Common myeloid progenitor, CD34-positive (primary cell): ENCODE results near the gene SP4.

Experiments
- CTCF ChIA-PET: fragments of 350-600 bp; sonication (Branson Sonifier 250); formaldehyde crosslinking; loops from one replicate; lab custom pipeline; 2021; ENCODE audit warnings: antibody characterized with exemption; lab: Charles Lee
- POLR2A ChIA-PET: fragments of 350-600 bp; sonication (Branson Sonifier 250); formaldehyde crosslinking; loops from one replicate; lab custom pipeline; 2021; ENCODE audit warnings: antibody characterized with exemption; lab: Charles Lee
- DNase-seq, 3 donors: peaks; one replicate each; pipeline versions ENCODE4 v3.0.0 to v3.0.0-alpha.2; 2013
- H3K27ac ChIP-seq, 2 experiments: 1 replicate in 1 of 2; 2 replicates in 1 of 2; pipeline ENCODE4 v1.7.0; 2013; ENCODE audit warnings: inconsistent platforms in 2 of 2, low read length in 2 of 2, mild to moderate bottlenecking in 2 of 2, low read depth in 1 of 2, moderate library complexity in 1 of 2; ENCODE audit not compliant: severe bottlenecking in 2 of 2, insufficient read depth in 1 of 2, poor library complexity in 1 of 2
- H3K27me3 ChIP-seq, 5 experiments: replicated peaks in 2 of 5; 1 replicate in 3 of 5; 2 replicates in 2 of 5; pipeline versions ENCODE4 v1.6.1 to v1.7.0; 2013; ENCODE audit warnings: low read length in 4 of 5, mild to moderate bottlenecking in 2 of 5, moderate library complexity in 2 of 5, inconsistent platforms in 1 of 5; ENCODE audit not compliant: insufficient read depth in 5 of 5, control insufficient read depth in 4 of 5
- H3K36me3 ChIP-seq, 4 experiments: 1 replicate in 2 of 4; 2 replicates in 2 of 4; pipeline versions ENCODE4 v1.6.1 to v1.7.0; 2013; ENCODE audit warnings: low read length in 3 of 4, control low read depth in 1 of 4, mild to moderate bottlenecking in 1 of 4; ENCODE audit not compliant: control insufficient read depth in 4 of 4, insufficient read depth in 4 of 4
- H3K4me1 ChIP-seq, 4 experiments: 1 replicate in 3 of 4; 2 replicates in 1 of 4; pipeline versions ENCODE4 v1.6.1 to v1.7.1; 2013; ENCODE audit warnings: low read length in 3 of 4, mild to moderate bottlenecking in 3 of 4, control low read depth in 1 of 4, inconsistent platforms in 1 of 4, moderate library complexity in 1 of 4; ENCODE audit not compliant: control insufficient read depth in 4 of 4, insufficient read depth in 4 of 4; ENCODE audit errors: control extremely low read depth in 1 of 4
- H3K4me3 ChIP-seq, 7 experiments: 1 replicate in 4 of 7; 2 replicates in 3 of 7; pipeline versions ENCODE4 v1.5.1 to v1.7.0; 2013; ENCODE audit warnings: mild to moderate bottlenecking in 7 of 7, low read length in 6 of 7, moderate library complexity in 6 of 7, inconsistent platforms in 2 of 7, low read depth in 2 of 7, control low read depth in 1 of 7; ENCODE audit not compliant: insufficient read depth in 4 of 7, control insufficient read depth in 1 of 7; ENCODE audit errors: extremely low read depth in 1 of 7
- H3K9me3 ChIP-seq, 5 experiments: 1 replicate in 4 of 5; 2 replicates in 1 of 5; pipeline versions ENCODE4 v1.6.1 to v1.7.1; 2013; ENCODE audit warnings: low read length in 4 of 5, mild to moderate bottlenecking in 2 of 5, inconsistent platforms in 1 of 5, low read depth in 1 of 5, moderate library complexity in 1 of 5; ENCODE audit not compliant: control insufficient read depth in 4 of 5, insufficient read depth in 2 of 5; ENCODE audit errors: control extremely low read depth in 1 of 5
- WGBS: methylation state at CpG from one replicate; pipeline ENCODE4 v1.1.5; 2013; ENCODE audit not compliant: insufficient coverage; 5-methylcytosine and 5-hydroxymethylcytosine counted together

The SP4 gene

GRCh38 chr7:21426286-21427181, 1.3 kb upstream of the SP4 start:
- DNase-seq = peak in 2 of 3 donors; percentile 22
- WGBS = 6% methylated on average over 32 of the region's 35 CpGs
- POLR2A ChIA-PET = interaction anchor here (0.6 to 0.7 kb wide), 2 partner anchors 88 to 510 kb away, joined by 3 read pairs; no protein-coding TSS in a partner anchor

GRCh38 chr7:21427182-21427870, 557 bp upstream of the SP4 start:
- no peaks in the 10 kb centered on the region for H3K27me3 ChIP-seq
- CTCF ChIA-PET = interaction anchor here (1.1 to 1.6 kb wide), 3 partner anchors 74 to 173 kb away, joined by 3 to 5 read pairs (median 3); no protein-coding TSS in a partner anchor
- POLR2A ChIA-PET = interaction anchor here (0.6 to 0.9 kb wide), 3 partner anchors 89 to 518 kb away, joined by 3 read pairs; no protein-coding TSS in a partner anchor

More at GRCh38 chr7:21426286-21427181, 1.3 kb upstream of the SP4 start:
- peaks cover 2 to 11% (median 8%) of the 10 kb centered on the region in 4 experiments for H3K36me3 ChIP-seq
- peaks cover 10 to 34% (median 24%) of the 10 kb centered on the region in 4 experiments for H3K4me1 ChIP-seq
- no peaks in the 10 kb centered on the region for H3K9me3 ChIP-seq
- H3K27ac ChIP-seq = peak overlapping the region in 1 of 2 experiments; percentile 51
- no peaks in the 10 kb centered on the region for H3K27me3 ChIP-seq
- CTCF ChIA-PET = interaction anchor here (1.1 to 1.6 kb wide), 3 partner anchors 37 to 164 kb away, joined by 3 to 5 read pairs (median 3); no protein-coding TSS in a partner anchor
- peak overlapping the region; percentile 50 to 93 (median 61) for H3K4me3 ChIP-seq

GRCh38 chr7:21428659-21428941, 717 bp downstream of the SP4 start:
- CTCF ChIA-PET = no interaction called here
- no CpG with 5 or more reads among the region's 5 CpGs for WGBS
- POLR2A ChIA-PET = no interaction called here

More at GRCh38 chr7:21427182-21427870, 557 bp upstream of the SP4 start:
- H3K27ac ChIP-seq = peak overlapping the region; percentile 85 to 93
- peak; percentile 99 to 100 (median 100) for DNase-seq
- peaks cover 2 to 11% (median 8%) of the 10 kb centered on the region in 4 experiments for H3K36me3 ChIP-seq
- peaks cover 15 to 42% (median 28%) of the 10 kb centered on the region in 4 experiments for H3K4me1 ChIP-seq
- H3K9me3 ChIP-seq = no peaks in the 10 kb centered on the region
- peak overlapping the region; percentile 77 to 93 (median 89) for H3K4me3 ChIP-seq
- WGBS = under 1% methylated on average over 26 of the region's 57 CpGs

GRCh38 chr7:21429021-21429420, 1.1 kb downstream of the SP4 start:
- CTCF ChIA-PET = no interaction called here
- peak overlapping the region in 1 of 2 experiments; percentile 93 for H3K27ac ChIP-seq

More at GRCh38 chr7:21428659-21428941, 717 bp downstream of the SP4 start:
- Histone ChIP-seq H3K27ac (peak overlapping the region; percentile 80 to 93), H3K27me3 (no peaks in the 10 kb centered on the region), H3K4me1 (peaks cover 15 to 42% (median 29%) of the 10 kb centered on the region in 4 experiments), H3K4me3 (peak overlapping the region; percentile 77 to 93 (median 89)), H3K36me3 (peaks cover 4 to 11% (median 8%) of the 10 kb centered on the region in 4 experiments), H3K9me3 (no peaks in the 10 kb centered on the region)
- DNase-seq = no peak

GRCh38 chr7:21429786-21430574, 2.1 kb downstream of the SP4 start:
- DNase-seq = no peak
- 94% methylated on average over 8 of the region's 8 CpGs for WGBS
- POLR2A ChIA-PET = interaction anchor here (0.6 kb wide), 1 partner anchor 46 kb away, joined by 4 read pairs; no protein-coding TSS in a partner anchor

More at GRCh38 chr7:21429021-21429420, 1.1 kb downstream of the SP4 start:
- no peaks in the 10 kb centered on the region for H3K9me3 ChIP-seq
- POLR2A ChIA-PET = interaction anchor here (0.6 kb wide), 1 partner anchor 45 kb away, joined by 4 read pairs; no protein-coding TSS in a partner anchor
- H3K4me3 ChIP-seq = peak overlapping the region in 6 of 7 experiments; percentile 81 to 93 (median 90)
- 67% methylated on average over 1 of the region's 3 CpGs for WGBS
- DNase-seq = peak in 1 of 3 donors; percentile 10
- peaks cover 15 to 42% (median 29%) of the 10 kb centered on the region in 4 experiments for H3K4me1 ChIP-seq
- peaks cover 4 to 11% (median 8%) of the 10 kb centered on the region in 4 experiments for H3K36me3 ChIP-seq
- no peaks in the 10 kb centered on the region for H3K27me3 ChIP-seq

GRCh38 chr7:21430575-21430954, 2.7 kb downstream of the SP4 start:
- no CpG with 5 or more reads among the region's 3 CpGs for WGBS
- H3K4me1 ChIP-seq = peaks cover 15 to 42% (median 29%) of the 10 kb centered on the region in 4 experiments
- no peaks in the 10 kb centered on the region for H3K27me3 ChIP-seq

More at GRCh38 chr7:21429786-21430574, 2.1 kb downstream of the SP4 start:
- Histone ChIP-seq H3K27me3 (no peaks in the 10 kb centered on the region), H3K4me3 (peak overlapping the region in 1 of 7 experiments; percentile 33), H3K36me3 (peaks cover 4 to 11% (median 8%) of the 10 kb centered on the region in 4 experiments), H3K9me3 (no peaks in the 10 kb centered on the region), H3K4me1 (peaks cover 15 to 42% (median 29%) of the 10 kb centered on the region in 4 experiments), H3K27ac (no peak overlapping the region)
- CTCF ChIA-PET = interaction anchor here (1.0 kb wide), 1 partner anchor 11 kb away, joined by 4 read pairs; no protein-coding TSS in a partner anchor

More at GRCh38 chr7:21430575-21430954, 2.7 kb downstream of the SP4 start:
- no peak overlapping the region for H3K27ac ChIP-seq
- peaks cover 4 to 11% (median 8%) of the 10 kb centered on the region in 4 experiments for H3K36me3 ChIP-seq
- H3K9me3 ChIP-seq = no peaks in the 10 kb centered on the region
- DNase-seq = no peak
- CTCF ChIA-PET = interaction anchor here (1.0 kb wide), 1 partner anchor 11 kb away, joined by 4 read pairs; no protein-coding TSS in a partner anchor
- peak overlapping the region in 2 of 7 experiments; percentile 33 to 44 for H3K4me3 ChIP-seq
- POLR2A ChIA-PET = no interaction called here
